H1 (cell line): ENCODE results near the gene IKZF2.

Experiments
- ATF2 ChIP-seq: IDR thresholded peaks from 2 replicates; pipeline ENCODE4 v1.6.1; 2012; ENCODE audit warnings: low read length, inconsistent platforms
- BACH1 ChIP-seq: IDR thresholded peaks from 2 replicates; pipeline ENCODE4 v1.6.1; 2012; ENCODE audit warnings: low read length, improper control_type of control experiment
- CBX8 ChIP-seq: fragments of 300-800, 300-1000 bp; sonication (generic); IDR thresholded peaks from 2 replicates; pipeline ENCODE4 v1.7.1; 2016; ENCODE audit warnings: low read depth, low read length, borderline replicate concordance
- CTCF ChIP-seq, 3 experiments: IDR thresholded peaks; 1 replicate in 2 of 3; 2 replicates in 1 of 3; pipeline versions ENCODE4 v1.5.1 to v1.6.1; 2011; ENCODE audit warnings: low read length in 3 of 3, mild to moderate bottlenecking in 3 of 3, inconsistent platforms in 2 of 3, low read depth in 1 of 3, moderate library complexity in 1 of 3; ENCODE audit not compliant: insufficient read depth in 1 of 3; ENCODE audit errors: control extremely low read depth in 1 of 3
- MAFK ChIP-seq: IDR thresholded peaks from 2 replicates; pipeline ENCODE4 v1.6.1; 2012; ENCODE audit warnings: low read depth, mild to moderate bottlenecking, improper control_type of control experiment, low read length
- YY1 ChIP-seq: IDR thresholded peaks from 2 replicates; pipeline ENCODE4 v1.6.1; 2011; ENCODE audit warnings: low read depth, mild to moderate bottlenecking, low read length

GRCh38 chr2:213145715-213146242 is 5.6 kb downstream of the IKZF2 start:
- TF ChIP-seq CTCF (IDR thresholded peaks at IDR 0.05; ENCODE audit: control extremely low read depth in 1 of 3, insufficient read depth in 1 of 3, low read depth in 1 of 3, low read length in 3 of 3): no peak
- no peak for TF ChIP-seq BACH1
- TF ChIP-seq MAFK: no peak
- TF ChIP-seq YY1: no peak
- no peak for TF ChIP-seq ATF2
- TF ChIP-seq CBX8: no peak
